ENCODE data around the gene TTC32. TPM values are rescaled to one million over a fixed set of nuclear protein-coding genes. Genes with fewer than 3 reads are reported as not detected.

The TTC32 gene
- total RNA-seq, 1 donor: 9.9 TPM

GRCh38 chr2:19916385-19916950 is 14.7 kb upstream of the TTC32 start:
- TF ChIP-seq CTCF (IDR thresholded peaks at IDR 0.05; ENCODE audit: insufficient read depth, low read depth, low read length): no peak
- DNase-seq (ENCODE audit: low read depth): no peak
- H3K4me3 ChIP-seq (ENCODE audit: low read depth, low read length): no peak overlapping the region

GRCh38 chr2:19914266-19914975 is 12.6 kb upstream of the TTC32 start:
- H3K4me3 ChIP-seq (ENCODE audit: low read depth, low read length): no peak overlapping the region
- DNase-seq (ENCODE audit: low read depth): no peak
- TF ChIP-seq CTCF (IDR thresholded peaks at IDR 0.05; ENCODE audit: insufficient read depth, low read depth, low read length): no peak

- no peak for TF ChIP-seq CTCF (IDR thresholded peaks at IDR 0.05; ENCODE audit: insufficient read depth, low read depth, low read length)
- no peak overlapping the region for H3K4me3 ChIP-seq (ENCODE audit: low read depth, low read length)
- peak; percentile 82 for DNase-seq (ENCODE audit: low read depth)
These were observed 10.2 kb upstream of the TTC32 start for GRCh38 chr2:19911808-19912509.

- no peak for DNase-seq (ENCODE audit: low read depth)
- H3K4me3 ChIP-seq (ENCODE audit: low read depth, low read length): peak overlapping the region; percentile 88
These were observed 495 bp upstream of the TTC32 start for GRCh38 chr2:19902216-19902740.

GRCh38 chr2:19900931-19901441 is 797 bp downstream of the TTC32 start:
- DNase-seq (ENCODE audit: low read depth): peak; percentile 30
- no peak for TF ChIP-seq CTCF (IDR thresholded peaks at IDR 0.05; ENCODE audit: insufficient read depth, low read depth, low read length)

More at GRCh38 chr2:19902216-19902740, 495 bp upstream of the TTC32 start:
- TF ChIP-seq CTCF (IDR thresholded peaks at IDR 0.05; ENCODE audit: insufficient read depth, low read depth, low read length): no peak

GRCh38 chr2:19899985-19900930 is 1.5 kb downstream of the TTC32 start:
- H3K4me3 ChIP-seq (ENCODE audit: low read depth, low read length): peak overlapping the region; percentile 88
- peak; percentile 22 for DNase-seq (ENCODE audit: low read depth)
- TF ChIP-seq CTCF (IDR thresholded peaks at IDR 0.05; ENCODE audit: insufficient read depth, low read depth, low read length): no peak

More at GRCh38 chr2:19900931-19901441, 797 bp downstream of the TTC32 start:
- peak overlapping the region; percentile 88 for H3K4me3 ChIP-seq (ENCODE audit: low read depth, low read length)
